Mesothelial cell of epicardium (in vitro differentiated cells): ENCODE results near the gene XIRP1. TPM values are rescaled to one million over a fixed set of nuclear protein-coding genes. Genes with fewer than 3 reads are reported as not detected.
"Not testable (repeated sequence)": the region's sequence is repeated elsewhere in the genome, so short reads cannot be mapped to it uniquely, and the experiment has no call there.

Experiments
- DNase-seq, 2 experiments: peaks; one replicate each; pipeline ENCODE4 v3.0.0; 2021; ENCODE audit warnings: low spot score in 2 of 2; ENCODE audit not compliant: unreplicated experiment in 2 of 2
- H3K27ac Mint-ChIP-seq: 2 replicates; pipeline ENCODE4 v1.8.0; 2021; ENCODE audit warnings: mixed read lengths
- H3K27me3 Mint-ChIP-seq: 2 replicates; pipeline ENCODE4 v1.8.0; 2021; ENCODE audit warnings: low read depth, mixed read lengths
- H3K36me3 Mint-ChIP-seq: 2 replicates; pipeline ENCODE4 v1.8.0; 2021; ENCODE audit warnings: mixed read lengths
- H3K4me1 Mint-ChIP-seq: 2 replicates; pipeline ENCODE4 v1.8.0; 2021; ENCODE audit warnings: mixed read lengths
- H3K4me3 Mint-ChIP-seq: 2 replicates; pipeline ENCODE4 v1.8.0; 2021; ENCODE audit warnings: mild to moderate bottlenecking, moderate library complexity, mixed read lengths
- H3K9me3 Mint-ChIP-seq: 2 replicates; pipeline ENCODE4 v1.8.0; 2021; ENCODE audit warnings: mixed read lengths
- CTCF ChIP-seq: fragments of 200-600 bp; sonication (generic); IDR thresholded peaks from one replicate; pipeline ENCODE4 v1.5.0; 2021; ENCODE audit warnings: antibody characterized with exemption; ENCODE audit not compliant: unreplicated experiment
- total RNA-seq: library from RNA; stranded (reverse); gene quantifications from 3 replicates; pipeline ENCODE4 v1.2.1, GENCODE V29; 2021

The XIRP1 gene
- total RNA-seq, 1 donor from 2014 or later, result not detected

- Mint-ChIP-seq H3K4me3 (no peak overlapping the region), H3K36me3 (no peaks in the 10 kb centered on the region), H3K27ac (no peak overlapping the region), H3K4me1 (peaks cover 32% of the 10 kb centered on the region), H3K9me3 (peaks cover 5% of the 10 kb centered on the region), H3K27me3 (no peaks in the 10 kb centered on the region)
- no peak for DNase-seq
- TF ChIP-seq CTCF, result no peak
Measured at GRCh38 chr3:39173318-39174125, 18.9 kb downstream of the XIRP1 start.

GRCh38 chr3:39171860-39172259, 20.5 kb downstream of the XIRP1 start:
- Mint-ChIP-seq H3K4me1 (peaks cover 22% of the 10 kb centered on the region), H3K4me3 (no peak overlapping the region), H3K27me3 (no peaks in the 10 kb centered on the region), H3K27ac (no peak overlapping the region), H3K9me3 (peaks cover 5% of the 10 kb centered on the region), H3K36me3 (no peaks in the 10 kb centered on the region)
- no peak for TF ChIP-seq CTCF
- no peak for DNase-seq

GRCh38 chr3:39170877-39171276, 21.5 kb downstream of the XIRP1 start:
- H3K9me3 Mint-ChIP-seq, DNase-seq, H3K27me3 Mint-ChIP-seq, H3K36me3 Mint-ChIP-seq, H3K27ac Mint-ChIP-seq, H3K4me3 Mint-ChIP-seq: not testable (repeated sequence)
- peaks cover 19% of the 10 kb centered on the region for H3K4me1 Mint-ChIP-seq

- Mint-ChIP-seq H3K36me3 (no peaks in the 10 kb centered on the region), H3K27me3 (no peaks in the 10 kb centered on the region), H3K9me3 (peaks cover 5% of the 10 kb centered on the region), H3K4me1 (peaks cover 17% of the 10 kb centered on the region), H3K27ac (no peak overlapping the region), H3K4me3 (no peak overlapping the region)
- no peak for TF ChIP-seq CTCF
- no peak for DNase-seq
Measured at GRCh38 chr3:39170461-39170860, 21.9 kb downstream of the XIRP1 start.

GRCh38 chr3:39169712-39170111, 22.7 kb downstream of the XIRP1 start:
- no peaks in the 10 kb centered on the region for H3K27me3 Mint-ChIP-seq
- no peaks in the 10 kb centered on the region for H3K36me3 Mint-ChIP-seq
- DNase-seq, result no peak
- no peak overlapping the region for H3K27ac Mint-ChIP-seq
- no peak for TF ChIP-seq CTCF
- H3K4me1 Mint-ChIP-seq, result peaks cover 15% of the 10 kb centered on the region
- peaks cover 5% of the 10 kb centered on the region for H3K9me3 Mint-ChIP-seq
- H3K4me3 Mint-ChIP-seq, result no peak overlapping the region

- H3K27me3 Mint-ChIP-seq, result no peaks in the 10 kb centered on the region
- no peak for DNase-seq
Measured at GRCh38 chr3:39168156-39168780, 24.1 kb downstream of the XIRP1 start.

More at GRCh38 chr3:39168156-39168780, 24.1 kb downstream of the XIRP1 start:
- Mint-ChIP-seq H3K4me3 (no peak overlapping the region), H3K27ac (no peak overlapping the region), H3K4me1 (peaks cover 14% of the 10 kb centered on the region), H3K36me3 (no peaks in the 10 kb centered on the region), H3K9me3 (peaks cover 4% of the 10 kb centered on the region)
- no peak for TF ChIP-seq CTCF
